Endothelial cell of umbilical vein (primary cell): Measurements from ENCODE around the gene FLT4. TPM values are rescaled to one million over a fixed set of nuclear protein-coding genes. Genes with fewer than 3 reads are reported as not detected.

ENCODE experiments used
- Bru-seq: library from RNA; stranded (reverse); fragments of 400-500 nt; gene quantifications from one replicate; lab custom pipeline; 2021; lab: Mats Ljungman, UMichigan
- BruChase-seq, 2 experiments: library from RNA; stranded (reverse); fragments of 400-500 nt; gene quantifications; one replicate each; lab custom pipeline; 2021; lab: Mats Ljungman, UMichigan
- BruUV-seq: library from RNA; stranded (reverse); fragments of 400-500 nt; replicated peaks from 2 replicates; lab custom pipeline; 2021; lab: Mats Ljungman, UMichigan
- CTCF ChIA-PET: fragments of 300-600, 350-600 bp; sonication (Branson Sonifier 250); formaldehyde crosslinking; loops from one replicate; lab custom pipeline; 2021; ENCODE audit warnings: antibody characterized with exemption, inconsistent platforms; lab: Charles Lee
- POLR2A ChIA-PET: fragments of 300-600, 350-600 bp; sonication (Branson Sonifier 250); formaldehyde crosslinking; loops from one replicate; lab custom pipeline; 2021; ENCODE audit warnings: antibody characterized with exemption, inconsistent platforms; lab: Charles Lee
- DNase-seq: peaks from one replicate; pipeline ENCODE4 v3.0.0-alpha.2; 2011; ENCODE audit warnings: low read depth, low spot score
- FAIRE-seq: peaks from 2 replicates; lab custom pipeline; 2011; peaks lifted over from hg19 to GRCh38; lab: Jason Lieb, UNC
- H2AFZ ChIP-seq: 2 replicates; pipeline ENCODE4 v1.6.0; 2012; ENCODE audit warnings: low read depth, low read length, control low read depth, inconsistent platforms
- H3K27ac ChIP-seq: 2 replicates; pipeline ENCODE4 v1.5.1; 2011; ENCODE audit warnings: low read depth, mild to moderate bottlenecking, control low read depth, low read length, moderate library complexity; ENCODE audit not compliant: insufficient read depth
- H3K27me3 ChIP-seq, 2 experiments: 2 replicates each; pipeline versions ENCODE4 v1.6.0 to v1.6.1; 2011; ENCODE audit warnings: low read length in 2 of 2, mixed read lengths in 1 of 2; ENCODE audit not compliant: control insufficient read depth in 2 of 2, insufficient read depth in 2 of 2
- H3K36me3 ChIP-seq, 2 experiments: 2 replicates in 1 of 2; 3 replicates in 1 of 2; pipeline ENCODE4 v1.5.1; 2011; ENCODE audit warnings: low read length in 2 of 2, mild to moderate bottlenecking in 1 of 2, moderate library complexity in 1 of 2; ENCODE audit not compliant: control insufficient read depth in 2 of 2, insufficient read depth in 2 of 2; ENCODE audit errors: extremely low read depth in 1 of 2
- H3K4me1 ChIP-seq: 3 replicates; pipeline ENCODE4 v1.5.1; 2011; ENCODE audit warnings: mild to moderate bottlenecking, low read length; ENCODE audit not compliant: control insufficient read depth, insufficient read depth; ENCODE audit errors: extremely low read depth
- H3K4me2 ChIP-seq: 2 replicates; pipeline ENCODE4 v1.6.1; 2011; ENCODE audit warnings: low read length, control low read depth, mixed read lengths; ENCODE audit not compliant: insufficient read depth
- H3K4me3 ChIP-seq, 3 experiments: fragments of 200-600 bp in 1 of 3; sonication (generic), shearing (Covaris generic) in 1 of 3; replicated peaks in 1 of 3; 2 replicates each; pipeline ENCODE4 v1.5.1; 2011 to 2016; ENCODE audit warnings: control low read depth in 3 of 3, low read length in 3 of 3, mild to moderate bottlenecking in 2 of 3, inconsistent platforms in 1 of 3, low read depth in 1 of 3, moderate library complexity in 1 of 3; ENCODE audit not compliant: insufficient read depth in 1 of 3
- H3K79me2 ChIP-seq: 2 replicates; pipeline ENCODE4 v1.6.0; 2012; ENCODE audit warnings: low read length, inconsistent platforms; ENCODE audit not compliant: control insufficient read depth, insufficient read depth
- H3K9ac ChIP-seq: replicated peaks from 2 replicates; pipeline ENCODE3; 2011; ENCODE audit warnings: low read length, control low read depth; ENCODE audit not compliant: insufficient read depth; ENCODE audit errors: extremely low read depth
- H3K9me1 ChIP-seq: replicated peaks from 3 replicates; pipeline ENCODE4 v1.6.0; 2011; ENCODE audit warnings: mild to moderate bottlenecking, low read length; ENCODE audit not compliant: control insufficient read depth, insufficient read depth; ENCODE audit errors: extremely low read depth
- H3K9me3 ChIP-seq: replicated peaks from 2 replicates; pipeline ENCODE4 v1.5.1; 2012; ENCODE audit warnings: low read length, inconsistent platforms; ENCODE audit not compliant: control insufficient read depth, insufficient read depth
- H4K20me1 ChIP-seq: replicated peaks from 2 replicates; pipeline ENCODE3; 2011; ENCODE audit warnings: mild to moderate bottlenecking, low read length; ENCODE audit not compliant: control insufficient read depth, insufficient read depth; ENCODE audit errors: extremely low read depth
- CTCF ChIP-seq, 2 donors: IDR thresholded peaks; 1 replicate in 1 of 2; 2 replicates in 1 of 2; pipeline ENCODE4 v1.5.1; 2011; ENCODE audit warnings: low read length in 2 of 2, mild to moderate bottlenecking in 2 of 2, moderate library complexity in 2 of 2, control low read depth in 1 of 2, inconsistent platforms in 1 of 2, low read depth in 1 of 2; ENCODE audit not compliant: insufficient read depth in 1 of 2; ENCODE audit errors: extremely low read depth in 1 of 2
- EZH2 ChIP-seq: IDR thresholded peaks from 2 replicates; pipeline ENCODE4 v1.6.1; 2012; ENCODE audit warnings: borderline replicate concordance, low read depth, mild to moderate bottlenecking, moderate library complexity, low read length, inconsistent platforms; ENCODE audit not compliant: severe bottlenecking
- FOS ChIP-seq: IDR thresholded peaks from 2 replicates; pipeline ENCODE4 v1.6.1; 2011; ENCODE audit warnings: mild to moderate bottlenecking, low read length, moderate library complexity, borderline replicate concordance; ENCODE audit not compliant: insufficient read depth
- GATA2 ChIP-seq: IDR thresholded peaks from 2 replicates; pipeline ENCODE4 v1.7.0; 2011; ENCODE audit warnings: low read depth, mild to moderate bottlenecking, moderate library complexity, mixed read lengths, low read length; ENCODE audit not compliant: insufficient read length, insufficient read depth
- JUN ChIP-seq: IDR thresholded peaks from 2 replicates; pipeline ENCODE4 v1.6.1; 2011; ENCODE audit warnings: borderline replicate concordance, low read depth; ENCODE audit not compliant: insufficient read length, insufficient read depth
- MAX ChIP-seq: IDR thresholded peaks from 2 replicates; pipeline ENCODE4 v1.6.1; 2011; ENCODE audit not compliant: insufficient read depth, insufficient read length
- MYC ChIP-seq: IDR thresholded peaks from one replicate; pipeline ENCODE4 v1.6.1; 2011; ENCODE audit warnings: mild to moderate bottlenecking, low read depth, low read length
- POLR2A ChIP-seq: IDR thresholded peaks from 2 replicates; pipeline ENCODE4 v1.6.1; 2012; ENCODE audit warnings: low read depth, mild to moderate bottlenecking, control low read depth, low read length
- POLR2AphosphoS5 ChIP-seq: IDR thresholded peaks from 2 replicates; pipeline ENCODE4 v1.6.1; 2012; ENCODE audit warnings: low read depth, mild to moderate bottlenecking, control low read depth, low read length, moderate library complexity; ENCODE audit not compliant: insufficient read depth
- dilution Hi-C: fragments of 300-500 bp; cut with MboI; formaldehyde crosslinking; loops from one replicate; pipeline ENCODE4 v1.15.0; 2019; ENCODE audit warnings: low sequenced_read_pairs; ENCODE audit not compliant: extremely low pct_ligation_motif_present
- intact Hi-C: fragments of 100-400 bp; cut with micrococcal nuclease; formaldehyde crosslinking; loops from one replicate; pipeline ENCODE4 v1.10.0; 2022
- long read RNA-seq: library from polyadenylated mRNA; stranded (forward); transcript quantifications from one replicate; pipeline ENCODE4 v2.0.0, GENCODE V29; 2021
- polyA minus RNA-seq, 3 experiments: library from RNA; depleted of rRNA, polyadenylated mRNA; stranded (reverse); fragments of >200 nt; gene quantifications; 1 replicate in 1 of 3; 2 replicates in 2 of 3; pipeline ENCODE4 v1.2.3, GENCODE V29; 2011
- polyA plus RNA-seq, 4 experiments: library from polyadenylated mRNA; depleted of rRNA in 3 of 4; stranded (reverse) in 3 of 4; unstranded in 1 of 4; fragments of >200 nt; gene quantifications; 2 replicates each; pipeline versions ENCODE4 v1.2.1 to v1.2.3, GENCODE V29; 2011 to 2012; ENCODE audit warnings: missing spikeins in 1 of 4
- total RNA-seq: library from RNA; stranded (reverse); gene quantifications from 2 replicates; pipeline ENCODE4 v1.2.3, GENCODE V29; 2021

The FLT4 gene
- total RNA-seq (66.5 and 71.5 TPM in 2 replicates), polyA plus RNA-seq (44.4 and 50.9 TPM in 2 replicates), polyA minus RNA-seq (74.5 and 89.1 TPM in 2 replicates), Bru-seq, nascent RNA (percentile 48 among the genes with signal in this experiment), BruChase-seq, experiment 1, labeled RNA remaining after a 6-hour chase (percentile 76 among the genes with signal in this experiment), BruChase-seq, experiment 2, labeled RNA remaining after a 2-hour chase (percentile 65 among the genes with signal in this experiment)
- 17.8 and 21.3 TPM in 2 replicates for polyA plus RNA-seq (2011; cell fraction: cytosol; rRNA removed)
- 147 and 169 TPM in 2 replicates for polyA plus RNA-seq (2011; cell fraction: nucleus; rRNA removed)
- polyA plus RNA-seq (2012), result 1.6 and 3.0 TPM in 2 replicates
- not detected for polyA minus RNA-seq (2011; cell fraction: cytosol; rRNA and poly(A)+ RNA removed)
- polyA minus RNA-seq (2011; cell fraction: nucleus; rRNA and poly(A)+ RNA removed), result 42.6 and 83.9 TPM in 2 replicates
- long read RNA-seq, full-length matches to known transcripts, result 23 of 117 reads
- long read RNA-seq, partial matches to known transcripts, result 30 of 117 reads
- long read RNA-seq, other reads (novel, unspliced or antisense), result 64 of 117 reads

- Histone ChIP-seq H3K9me3 (no peaks in the 10 kb centered on the region), H3K4me2 (peak within 1 kb of the TSS; percentile 50), H4K20me1 (no peaks in the 10 kb centered on the region), H3K9ac (no peak within 1 kb of the TSS), H3K4me1 (peaks cover 27% of the 10 kb centered on the region), H3K9me1 (no peaks in the 10 kb centered on the region), H3K27me3 (peaks cover 3 to 13% of the 10 kb centered on the region in 2 experiments), H2AFZ (peak within 1 kb of the TSS; percentile 53), H3K36me3 (no peaks in the 10 kb centered on the region), H3K4me3 (peak within 1 kb of the TSS; percentile 30 to 62 (median 38)), H3K79me2 (no peaks in the 10 kb centered on the region), H3K27ac (no peak within 1 kb of the TSS)
- TF ChIP-seq EZH2, result peak; percentile 58
- no peak for TF ChIP-seq POLR2AphosphoS5
- intact Hi-C loops, result loop anchor here (2.0 to 10.0 kb wide), 4 partner anchors 21 to 355 kb away; partner anchors contain the start of genes GFPT2 and MAPK9
- DNase-seq, result no peak
- FAIRE-seq, result no peak
- CTCF ChIA-PET, result interaction anchor here (1.6 to 1.8 kb wide), 2 partner anchors 11 to 43 kb away, joined by 3 to 7 read pairs; no protein-coding TSS in a partner anchor
- dilution Hi-C loops, result no loop called here
- POLR2A ChIA-PET, result no interaction called here
- BruUV-seq, result no TSS peak
Observed at GRCh38 chr5:180649297-180650039, at the start of gene FLT4. Gene FLT4, minus strand, starts transcription at chr5:180649600. Its CDS starts 55 bp downstream, at chr5:180649545.

- ChIA-PET CTCF (interaction anchor here (0.6 kb wide), 1 partner anchor 92 kb away, joined by 3 read pairs; no protein-coding TSS in a partner anchor), POLR2A (no interaction called here)
- intact Hi-C loops, result no loop called here
- Histone ChIP-seq H3K4me1 (no peaks in the 10 kb centered on the region), H3K9me3 (no peaks in the 10 kb centered on the region), H4K20me1 (no peaks in the 10 kb centered on the region), H3K27ac (no peak overlapping the region), H3K4me2 (no peak overlapping the region), H3K9ac (no peak overlapping the region), H3K27me3 (no peaks in the 10 kb centered on the region), H3K4me3 (no peak overlapping the region), H3K36me3 (no peaks in the 10 kb centered on the region), H3K79me2 (no peaks in the 10 kb centered on the region), H2AFZ (no peak overlapping the region), H3K9me1 (no peaks in the 10 kb centered on the region)
- DNase-seq, result no peak
- no peak for FAIRE-seq
- dilution Hi-C loops, result no loop called here
- TF ChIP-seq JUN (no peak), FOS (no peak), EZH2 (no peak), MAX (no peak), GATA2 (no peak), CTCF (IDR thresholded peaks at IDR 0.05; ENCODE audit: extremely low read depth in 1 of 2, insufficient read depth in 1 of 2, low read depth in 1 of 2, low read length in 2 of 2) (no peak), POLR2AphosphoS5 (no peak), POLR2A (no peak), MYC (no peak)
- BruUV-seq, result no TSS peak
Observed at GRCh38 chr5:180699042-180699441, 49.6 kb upstream of the FLT4 start.
